ENCODE results near the gene TBC1D1. TPM values are rescaled to one million over a fixed set of nuclear protein-coding genes. Genes with fewer than 3 reads are reported as not detected.

The TBC1D1 gene
- total RNA-seq, 1 donor from 2014 or later, result 78.9 TPM

DNA sequence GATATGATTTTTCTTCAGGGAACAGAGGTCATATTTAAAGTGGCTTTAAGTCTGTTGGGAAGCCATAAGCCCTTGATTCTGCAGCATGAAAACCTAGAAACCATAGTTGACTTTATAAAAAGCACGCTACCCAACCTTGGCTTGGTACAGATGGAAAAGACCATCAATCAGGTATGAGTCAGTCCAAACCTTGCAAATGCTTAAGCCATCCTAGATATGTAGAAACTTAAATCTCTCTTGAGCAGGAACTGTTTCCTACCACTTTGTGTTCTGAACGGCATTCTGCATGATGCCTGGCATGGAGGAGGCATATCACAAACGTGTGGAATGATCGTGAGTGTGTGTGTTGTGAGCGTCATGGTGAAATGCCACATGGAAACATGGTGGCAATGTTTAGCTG, 234.1 kb downstream of the TBC1D1 start:
- H3K4me1 Mint-ChIP-seq, result peaks cover 30% of the 10 kb centered on the region
- H3K36me3 Mint-ChIP-seq, result peaks cover 21% of the 10 kb centered on the region
- no peaks in the 10 kb centered on the region for H3K27me3 Mint-ChIP-seq (ENCODE audit: low read depth)
- DNase-seq (ENCODE audit: low spot score in 2 of 2, unreplicated experiment in 2 of 2), result no peak
- no peak overlapping the region for H3K4me3 Mint-ChIP-seq
- peak overlapping the region; percentile 57 for H3K27ac Mint-ChIP-seq
- TF ChIP-seq, protein P1, sequence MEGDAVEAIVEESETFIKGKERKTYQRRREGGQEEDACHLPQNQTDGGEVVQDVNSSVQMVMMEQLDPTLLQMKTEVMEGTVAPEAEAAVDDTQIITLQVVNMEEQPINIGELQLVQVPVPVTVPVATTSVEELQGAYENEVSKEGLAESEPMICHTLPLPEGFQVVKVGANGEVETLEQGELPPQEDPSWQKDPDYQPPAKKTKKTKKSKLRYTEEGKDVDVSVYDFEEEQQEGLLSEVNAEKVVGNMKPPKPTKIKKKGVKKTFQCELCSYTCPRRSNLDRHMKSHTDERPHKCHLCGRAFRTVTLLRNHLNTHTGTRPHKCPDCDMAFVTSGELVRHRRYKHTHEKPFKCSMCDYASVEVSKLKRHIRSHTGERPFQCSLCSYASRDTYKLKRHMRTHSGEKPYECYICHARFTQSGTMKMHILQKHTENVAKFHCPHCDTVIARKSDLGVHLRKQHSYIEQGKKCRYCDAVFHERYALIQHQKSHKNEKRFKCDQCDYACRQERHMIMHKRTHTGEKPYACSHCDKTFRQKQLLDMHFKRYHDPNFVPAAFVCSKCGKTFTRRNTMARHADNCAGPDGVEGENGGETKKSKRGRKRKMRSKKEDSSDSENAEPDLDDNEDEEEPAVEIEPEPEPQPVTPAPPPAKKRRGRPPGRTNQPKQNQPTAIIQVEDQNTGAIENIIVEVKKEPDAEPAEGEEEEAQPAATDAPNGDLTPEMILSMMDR (IDR thresholded peaks at IDR 0.05; ENCODE audit: unreplicated experiment), result no peak
- H3K9me3 Mint-ChIP-seq, result no peaks in the 10 kb centered on the region

DNA sequence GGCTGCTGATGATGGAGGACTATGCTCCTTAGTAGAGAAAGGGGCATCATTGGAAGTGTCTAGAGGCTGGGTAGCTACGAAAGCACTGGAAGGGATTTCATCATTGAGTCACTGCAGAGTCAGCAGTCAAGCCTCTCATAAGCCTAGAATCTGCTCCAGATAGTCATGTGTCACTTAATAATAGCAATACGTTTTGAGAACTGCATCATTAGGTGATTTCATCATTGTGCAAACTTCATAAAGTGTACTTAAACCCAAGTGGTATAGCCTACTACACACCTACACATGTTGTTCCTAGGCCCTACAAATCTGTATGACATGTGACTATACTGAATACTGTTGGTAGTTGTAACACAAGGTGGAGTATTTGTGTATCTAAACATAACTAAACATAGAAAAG, 234.9 kb downstream of the TBC1D1 start:
- Mint-ChIP-seq H3K4me1 (peaks cover 27% of the 10 kb centered on the region), H3K4me3 (no peak overlapping the region), H3K27me3 (ENCODE audit: low read depth) (no peaks in the 10 kb centered on the region), H3K9me3 (no peaks in the 10 kb centered on the region), H3K36me3 (peaks cover 21% of the 10 kb centered on the region), H3K27ac (no peak overlapping the region)
- DNase-seq (ENCODE audit: low spot score in 2 of 2, unreplicated experiment in 2 of 2), result no peak
- TF ChIP-seq, protein P1 (IDR thresholded peaks at IDR 0.05; ENCODE audit: unreplicated experiment), result no peak

DNA sequence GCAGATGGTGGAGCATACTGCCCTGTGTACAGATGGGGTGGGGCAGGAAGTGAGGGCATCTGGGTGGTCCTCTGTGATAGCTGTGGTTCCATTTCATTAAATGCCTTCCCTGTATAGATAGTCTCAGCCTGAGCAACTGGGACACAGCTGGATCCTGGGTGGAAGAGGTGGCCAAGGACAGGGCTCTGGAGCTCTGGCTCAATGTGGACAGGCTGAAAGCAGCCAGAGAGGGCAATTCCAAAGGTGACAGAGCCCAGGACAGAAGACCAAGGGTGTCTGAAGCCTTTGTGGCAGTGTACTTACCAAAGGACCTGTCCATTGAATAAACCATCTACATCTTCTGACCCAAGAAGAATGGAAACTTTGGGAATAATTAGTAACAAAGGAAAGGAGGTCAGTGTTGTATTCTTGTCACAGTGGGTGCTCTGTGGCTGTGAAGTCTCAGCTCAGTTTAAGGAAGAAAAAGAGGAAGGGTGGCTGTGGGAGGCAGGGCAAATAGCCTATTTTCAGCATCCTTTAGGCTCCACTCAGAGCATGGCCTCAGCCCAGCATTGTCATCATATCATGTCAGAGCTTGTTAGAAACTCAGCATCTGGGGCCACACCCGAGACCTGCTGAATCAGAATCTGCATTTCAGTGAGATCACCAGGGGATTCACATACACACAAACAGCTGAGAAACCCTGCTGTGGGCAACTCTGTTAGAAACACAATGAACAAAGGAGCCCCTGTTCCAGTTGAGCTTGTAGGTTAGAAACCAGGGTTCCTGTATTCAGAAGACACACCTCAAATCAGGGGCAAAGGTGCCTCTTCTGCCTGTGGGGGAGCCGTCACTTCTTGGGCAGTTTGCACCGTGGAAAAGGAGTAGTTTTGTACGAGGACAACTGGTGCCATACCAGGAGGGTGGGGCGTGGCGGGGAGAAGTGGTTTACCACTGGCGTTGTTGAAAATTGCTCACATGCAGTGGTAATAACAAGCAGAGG, 237.9 kb downstream of the TBC1D1 start:
- no peak for DNase-seq (ENCODE audit: low spot score in 2 of 2, unreplicated experiment in 2 of 2)
- Mint-ChIP-seq H3K4me1 (peaks cover 42% of the 10 kb centered on the region), H3K4me3 (no peak overlapping the region), H3K9me3 (no peaks in the 10 kb centered on the region), H3K27ac (no peak overlapping the region), H3K27me3 (ENCODE audit: low read depth) (no peaks in the 10 kb centered on the region), H3K36me3 (peaks cover 30% of the 10 kb centered on the region)
- TF ChIP-seq, protein P1 (IDR thresholded peaks at IDR 0.05; ENCODE audit: unreplicated experiment), result no peak

DNA sequence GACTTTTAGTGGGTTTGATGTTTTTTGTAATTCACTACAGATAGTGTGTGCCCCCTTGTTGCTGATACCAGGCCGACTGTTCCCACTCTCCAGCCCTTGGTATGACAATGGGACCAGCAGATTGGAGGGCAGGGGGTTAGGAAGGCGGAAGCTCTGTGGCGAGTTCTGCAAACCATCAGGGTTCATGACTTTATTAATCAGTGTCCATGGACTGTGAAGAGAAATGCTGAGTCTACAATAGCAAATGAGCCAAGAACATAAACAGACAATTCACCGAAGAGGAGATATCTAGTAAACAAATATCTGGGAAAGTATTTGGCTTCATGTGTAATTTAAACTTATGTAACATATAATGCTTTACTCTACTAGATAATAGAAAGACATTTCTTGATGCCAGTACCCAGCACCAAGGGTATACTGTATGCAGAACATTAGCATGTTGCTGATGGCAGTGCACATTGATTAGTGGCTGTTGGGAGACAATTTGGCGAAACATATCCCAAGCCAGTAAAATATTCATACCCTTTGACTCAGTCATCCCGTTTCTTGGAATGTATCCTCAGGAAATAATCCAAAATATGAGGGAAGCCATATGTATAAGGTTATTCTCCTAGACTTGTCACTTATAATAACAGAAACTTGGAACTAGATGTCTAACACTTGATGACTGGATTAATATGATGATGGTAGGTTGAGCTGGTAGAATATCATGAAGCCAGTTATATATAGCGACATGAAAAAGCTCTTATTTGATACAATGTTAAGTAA, 238.8 kb downstream of the TBC1D1 start:
- H3K4me3 Mint-ChIP-seq, result no peak overlapping the region
- DNase-seq (ENCODE audit: low spot score in 2 of 2, unreplicated experiment in 2 of 2), result no peak
- no peaks in the 10 kb centered on the region for H3K9me3 Mint-ChIP-seq
- peaks cover 37% of the 10 kb centered on the region for H3K36me3 Mint-ChIP-seq
- H3K27me3 Mint-ChIP-seq (ENCODE audit: low read depth), result no peaks in the 10 kb centered on the region
- no peak overlapping the region for H3K27ac Mint-ChIP-seq
- H3K4me1 Mint-ChIP-seq, result peaks cover 36% of the 10 kb centered on the region
- TF ChIP-seq, protein P1 (IDR thresholded peaks at IDR 0.05; ENCODE audit: unreplicated experiment), result no peak

DNA sequence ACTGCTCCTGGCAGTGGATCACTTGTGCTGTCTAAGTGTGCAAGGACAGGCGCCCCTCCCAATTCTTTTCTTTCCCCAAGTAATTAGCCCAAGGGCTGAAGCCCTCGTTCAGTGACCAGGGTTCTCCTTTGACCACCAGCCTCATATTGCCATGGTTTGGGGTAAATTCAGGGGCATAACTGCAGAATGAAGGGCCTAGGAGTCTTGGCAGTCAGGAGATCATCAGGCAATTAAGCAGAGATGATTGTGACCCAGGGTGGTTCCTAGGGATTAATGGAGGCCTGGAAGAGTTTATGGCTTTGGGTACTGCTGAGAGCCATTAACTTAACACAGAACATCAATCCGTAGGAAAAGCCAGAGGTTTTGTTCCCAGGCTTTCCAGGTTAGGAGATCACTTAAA, 240.0 kb downstream of the TBC1D1 start:
- Mint-ChIP-seq H3K36me3 (peaks cover 28% of the 10 kb centered on the region), H3K9me3 (no peaks in the 10 kb centered on the region), H3K27ac (peak overlapping the region; percentile 23), H3K27me3 (ENCODE audit: low read depth) (no peaks in the 10 kb centered on the region), H3K4me1 (peaks cover 32% of the 10 kb centered on the region), H3K4me3 (no peak overlapping the region)
- TF ChIP-seq, protein P1 (IDR thresholded peaks at IDR 0.05; ENCODE audit: unreplicated experiment), result no peak
- DNase-seq (ENCODE audit: low spot score in 2 of 2, unreplicated experiment in 2 of 2), result no peak

All from mesothelial cell of epicardium (in vitro differentiated cells).